Progenitor cell of endocrine pancreas (in vitro differentiated cells): ENCODE data around the gene SSH2. TPM values are rescaled to one million over a fixed set of nuclear protein-coding genes. Genes with fewer than 3 reads are reported as not detected.

Experiments used
- DNase-seq: peaks from one replicate; pipeline ENCODE4 v3.0.0; 2021; ENCODE audit warnings: low spot score; ENCODE audit not compliant: unreplicated experiment
- H3K27ac Mint-ChIP-seq: 2 replicates; pipeline ENCODE4 v1.8.0; 2021; ENCODE audit warnings: mild to moderate bottlenecking, moderate library complexity, mixed read lengths
- H3K27me3 Mint-ChIP-seq: 2 replicates; pipeline ENCODE4 v1.8.0; 2021; ENCODE audit warnings: mixed read lengths
- H3K36me3 Mint-ChIP-seq: 2 replicates; pipeline ENCODE4 v1.8.0; 2022; ENCODE audit warnings: mixed read lengths; ENCODE audit not compliant: insufficient read depth
- H3K4me1 Mint-ChIP-seq: 2 replicates; pipeline ENCODE4 v1.8.0; 2021; ENCODE audit warnings: low read depth, mixed read lengths
- H3K4me3 Mint-ChIP-seq: 2 replicates; pipeline ENCODE4 v1.8.0; 2021; ENCODE audit warnings: low read depth, mild to moderate bottlenecking, moderate library complexity, mixed read lengths
- H3K9me3 Mint-ChIP-seq: 2 replicates; pipeline ENCODE4 v1.8.0; 2021; ENCODE audit warnings: low read depth, mixed read lengths
- total RNA-seq: library from RNA; stranded (reverse); gene quantifications from 2 replicates; pipeline ENCODE4 v1.2.1, GENCODE V29; 2021
- TF ChIP-seq, protein P1 (sequence below): fragments of 200-600 bp; sonication (generic); IDR thresholded peaks from one replicate; pipeline ENCODE4 v1.5.0; 2021; ENCODE audit warnings: antibody characterized with exemption, mild to moderate bottlenecking; ENCODE audit not compliant: unreplicated experiment

SSH2 gene
- total RNA-seq, 1 donor from 2014 or later: 20.7 TPM

GRCh38 chr17:29622337-29623282 is 307.4 kb downstream of the SSH2 start, which contains the start of gene CORO6:
Gene CORO6, minus strand, starts transcription at chr17:29622912. Its CDS starts 1,491 bp downstream, at chr17:29621421.
- H3K4me3 Mint-ChIP-seq: peak within 1 kb of the TSS; percentile 68
- no peaks in the 10 kb centered on the region for H3K9me3 Mint-ChIP-seq
- TF ChIP-seq, protein P1, sequence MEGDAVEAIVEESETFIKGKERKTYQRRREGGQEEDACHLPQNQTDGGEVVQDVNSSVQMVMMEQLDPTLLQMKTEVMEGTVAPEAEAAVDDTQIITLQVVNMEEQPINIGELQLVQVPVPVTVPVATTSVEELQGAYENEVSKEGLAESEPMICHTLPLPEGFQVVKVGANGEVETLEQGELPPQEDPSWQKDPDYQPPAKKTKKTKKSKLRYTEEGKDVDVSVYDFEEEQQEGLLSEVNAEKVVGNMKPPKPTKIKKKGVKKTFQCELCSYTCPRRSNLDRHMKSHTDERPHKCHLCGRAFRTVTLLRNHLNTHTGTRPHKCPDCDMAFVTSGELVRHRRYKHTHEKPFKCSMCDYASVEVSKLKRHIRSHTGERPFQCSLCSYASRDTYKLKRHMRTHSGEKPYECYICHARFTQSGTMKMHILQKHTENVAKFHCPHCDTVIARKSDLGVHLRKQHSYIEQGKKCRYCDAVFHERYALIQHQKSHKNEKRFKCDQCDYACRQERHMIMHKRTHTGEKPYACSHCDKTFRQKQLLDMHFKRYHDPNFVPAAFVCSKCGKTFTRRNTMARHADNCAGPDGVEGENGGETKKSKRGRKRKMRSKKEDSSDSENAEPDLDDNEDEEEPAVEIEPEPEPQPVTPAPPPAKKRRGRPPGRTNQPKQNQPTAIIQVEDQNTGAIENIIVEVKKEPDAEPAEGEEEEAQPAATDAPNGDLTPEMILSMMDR: no peak
- peak; percentile 63 for DNase-seq
- peaks cover 72% of the 10 kb centered on the region for H3K27me3 Mint-ChIP-seq
- peaks cover 2% of the 10 kb centered on the region for H3K36me3 Mint-ChIP-seq
- peak within 1 kb of the TSS; percentile 62 for H3K27ac Mint-ChIP-seq
- no peaks in the 10 kb centered on the region for H3K4me1 Mint-ChIP-seq

- DNase-seq: no peak
- Mint-ChIP-seq H3K4me3 (no peak overlapping the region), H3K4me1 (peaks cover 3% of the 10 kb centered on the region), H3K9me3 (no peaks in the 10 kb centered on the region), H3K36me3 (peaks cover 2% of the 10 kb centered on the region), H3K27me3 (peaks cover 80% of the 10 kb centered on the region), H3K27ac (peak overlapping the region; percentile 62)
- TF ChIP-seq, protein P1: no peak
These were observed 308.3 kb downstream of the SSH2 start for GRCh38 chr17:29621751-29622194.

- Mint-ChIP-seq H3K4me3 (no peak overlapping the region), H3K4me1 (peaks cover 3% of the 10 kb centered on the region), H3K27ac (no peak overlapping the region), H3K27me3 (peaks cover 88% of the 10 kb centered on the region), H3K9me3 (no peaks in the 10 kb centered on the region), H3K36me3 (peaks cover 2% of the 10 kb centered on the region)
- TF ChIP-seq, protein P1: no peak
- no peak for DNase-seq
These were observed 309.1 kb downstream of the SSH2 start for GRCh38 chr17:29620779-29621500.

- peaks cover 90% of the 10 kb centered on the region for H3K27me3 Mint-ChIP-seq
- DNase-seq: no peak
- no peaks in the 10 kb centered on the region for H3K36me3 Mint-ChIP-seq
- H3K9me3 Mint-ChIP-seq: no peaks in the 10 kb centered on the region
- no peak overlapping the region for H3K4me3 Mint-ChIP-seq
- no peak overlapping the region for H3K27ac Mint-ChIP-seq
- peaks cover 5% of the 10 kb centered on the region for H3K4me1 Mint-ChIP-seq
- TF ChIP-seq, protein P1: no peak
These were observed 309.8 kb downstream of the SSH2 start for GRCh38 chr17:29620271-29620670.

- no peak for DNase-seq
- no peak overlapping the region for H3K4me3 Mint-ChIP-seq
- no peak overlapping the region for H3K27ac Mint-ChIP-seq
- H3K4me1 Mint-ChIP-seq: peaks cover 5% of the 10 kb centered on the region
- TF ChIP-seq, protein P1: no peak
- H3K9me3 Mint-ChIP-seq: no peaks in the 10 kb centered on the region
- H3K36me3 Mint-ChIP-seq: no peaks in the 10 kb centered on the region
- peaks cover 92% of the 10 kb centered on the region for H3K27me3 Mint-ChIP-seq
These were observed 310.8 kb downstream of the SSH2 start for GRCh38 chr17:29619251-29619650.
